H9 (cell line): ENCODE measurements around the gene ZNF474. TPM values are rescaled to one million over a fixed set of nuclear protein-coding genes. Genes with fewer than 3 reads are reported as not detected.

ENCODE experiments used
- DNase-seq: peaks from one replicate; pipeline ENCODE4 v3.0.0-alpha.2; 2017
- H2AFZ ChIP-seq: one replicate; pipeline ENCODE4 v1.6.1; 2013; ENCODE audit warnings: mild to moderate bottlenecking, low read length, control low read depth, moderate library complexity
- H2AK5ac ChIP-seq: 2 replicates; pipeline ENCODE4 v1.6.1; 2013; ENCODE audit warnings: low read length, control low read depth, mixed read lengths; ENCODE audit not compliant: insufficient read length
- H2BK120ac ChIP-seq: one replicate; pipeline ENCODE4 v1.6.1; 2013; ENCODE audit warnings: low read depth, mild to moderate bottlenecking, low read length, control low read depth, inconsistent platforms; ENCODE audit not compliant: poor library complexity, severe bottlenecking
- H2BK12ac ChIP-seq: 2 replicates; pipeline ENCODE4 v1.6.1; 2013; ENCODE audit warnings: low read length, control low read depth, mixed read lengths, low read depth; ENCODE audit not compliant: insufficient read length
- H2BK15ac ChIP-seq: 2 replicates; pipeline ENCODE4 v1.6.1; 2013; ENCODE audit warnings: low read depth, low read length, control low read depth
- H2BK20ac ChIP-seq: one replicate; pipeline ENCODE4 v1.6.1; 2013; ENCODE audit warnings: low read depth, mild to moderate bottlenecking, low read length, control low read depth, inconsistent platforms; ENCODE audit not compliant: poor library complexity, severe bottlenecking
- H2BK5ac ChIP-seq: 2 replicates; pipeline ENCODE4 v1.6.1; 2013; ENCODE audit warnings: low read length, control low read depth, mixed read lengths; ENCODE audit not compliant: insufficient read length
- H3K14ac ChIP-seq: 2 replicates; pipeline ENCODE4 v1.6.1; 2013; ENCODE audit warnings: low read length, control low read depth; ENCODE audit not compliant: insufficient read depth
- H3K18ac ChIP-seq: 2 replicates; pipeline ENCODE4 v1.6.1; 2013; ENCODE audit warnings: low read depth, mild to moderate bottlenecking, mixed read lengths, low read length, control low read depth; ENCODE audit not compliant: insufficient read length
- H3K23ac ChIP-seq: 2 replicates; pipeline ENCODE4 v1.6.1; 2013; ENCODE audit warnings: low read length, control low read depth, mixed read lengths, low read depth; ENCODE audit not compliant: insufficient read length
- H3K23me2 ChIP-seq: 2 replicates; pipeline ENCODE4 v1.6.1; 2013; ENCODE audit warnings: low read depth, mild to moderate bottlenecking, mixed read lengths, low read length, control low read depth; ENCODE audit not compliant: insufficient read length, poor library complexity, severe bottlenecking
- H3K27ac ChIP-seq: 2 replicates; pipeline ENCODE4 v1.5.1; 2013; ENCODE audit warnings: low read length, control low read depth, mixed read lengths, low read depth; ENCODE audit not compliant: insufficient read length
- H3K27me3 ChIP-seq: 2 replicates; pipeline ENCODE4 v1.6.1; 2013; ENCODE audit warnings: low read length, control low read depth, inconsistent platforms; ENCODE audit not compliant: insufficient read depth
- H3K4ac ChIP-seq: 2 replicates; pipeline ENCODE4 v1.6.1; 2013; ENCODE audit warnings: low read depth, mild to moderate bottlenecking, control low read depth, inconsistent platforms, low read length, moderate library complexity
- H3K4me1 ChIP-seq: 2 replicates; pipeline ENCODE4 v1.6.1; 2013; ENCODE audit warnings: low read length, control low read depth, inconsistent platforms; ENCODE audit not compliant: insufficient read depth
- H3K4me2 ChIP-seq: 2 replicates; pipeline ENCODE4 v1.6.1; 2013; ENCODE audit warnings: low read length, control low read depth, mixed read lengths; ENCODE audit not compliant: insufficient read length, insufficient read depth
- H3K56ac ChIP-seq: 2 replicates; pipeline ENCODE4 v1.6.1; 2013; ENCODE audit warnings: low read depth, mild to moderate bottlenecking, mixed read lengths, low read length, control low read depth; ENCODE audit not compliant: insufficient read length
- H3K79me1 ChIP-seq: 2 replicates; pipeline ENCODE4 v1.6.1; 2013; ENCODE audit warnings: low read depth, mild to moderate bottlenecking, moderate library complexity, low read length, control low read depth, inconsistent platforms; ENCODE audit not compliant: insufficient read depth, poor library complexity, severe bottlenecking
- H3K79me2 ChIP-seq: 2 replicates; pipeline ENCODE4 v1.6.1; 2013; ENCODE audit warnings: low read length, control low read depth, inconsistent platforms; ENCODE audit not compliant: insufficient read depth
- H3K9ac ChIP-seq: 2 replicates; pipeline ENCODE4 v1.6.1; 2013; ENCODE audit warnings: low read length, control low read depth, mixed read lengths; ENCODE audit not compliant: insufficient read length; ENCODE audit errors: extremely low read depth
- H3K9me3 ChIP-seq: one replicate; pipeline ENCODE4 v1.6.1; 2013; ENCODE audit warnings: low read depth, low read length, inconsistent platforms; ENCODE audit not compliant: control insufficient read depth
- H3T11ph ChIP-seq: one replicate; pipeline ENCODE4 v1.6.1; 2013; ENCODE audit warnings: mild to moderate bottlenecking, low read length, control low read depth, inconsistent platforms
- H4K20me1 ChIP-seq: one replicate; pipeline ENCODE4 v1.6.1; 2013; ENCODE audit not compliant: control insufficient read depth, insufficient read length, insufficient read depth
- H4K5ac ChIP-seq: 2 replicates; pipeline ENCODE4 v1.6.1; 2013; ENCODE audit warnings: low read depth, mild to moderate bottlenecking, mixed read lengths, low read length, control low read depth; ENCODE audit not compliant: insufficient read length
- H4K8ac ChIP-seq: replicated peaks from 2 replicates; pipeline ENCODE4 v1.6.1; 2013; ENCODE audit warnings: low read length, control low read depth, mixed read lengths, low read depth; ENCODE audit not compliant: insufficient read length
- H4K91ac ChIP-seq: 2 replicates; pipeline ENCODE4 v1.6.1; 2013; ENCODE audit warnings: low read depth, mild to moderate bottlenecking, moderate library complexity, mixed read lengths, low read length, control low read depth; ENCODE audit not compliant: insufficient read length
- H3K27ac Mint-ChIP-seq, 3 experiments: 2 replicates in 2 of 3; 3 replicates in 1 of 3; pipeline ENCODE4 v1.8.0; 2020 to 2021; ENCODE audit warnings: mixed read lengths in 3 of 3, mild to moderate bottlenecking in 1 of 3, moderate library complexity in 1 of 3
- H3K27me3 Mint-ChIP-seq: 2 replicates; pipeline ENCODE4 v1.8.0; 2021; ENCODE audit warnings: low read depth, mild to moderate bottlenecking, moderate library complexity, mixed read lengths
- H3K36me3 Mint-ChIP-seq, 3 experiments: 2 replicates in 2 of 3; 3 replicates in 1 of 3; pipeline ENCODE4 v1.8.0; 2020 to 2021; ENCODE audit warnings: low read depth in 3 of 3, mixed read lengths in 3 of 3; ENCODE audit not compliant: insufficient read depth in 1 of 3
- H3K4me1 Mint-ChIP-seq, 2 experiments: 2 replicates each; pipeline ENCODE4 v1.8.0; 2020; ENCODE audit warnings: mixed read lengths in 2 of 2
- H3K4me3 Mint-ChIP-seq, 2 experiments: 2 replicates in 1 of 2; 3 replicates in 1 of 2; pipeline ENCODE4 v1.8.0; 2020 to 2021; ENCODE audit warnings: mild to moderate bottlenecking in 2 of 2, mixed read lengths in 2 of 2, moderate library complexity in 1 of 2
- H3K9me3 Mint-ChIP-seq, 2 experiments: 2 replicates in 1 of 2; 3 replicates in 1 of 2; pipeline ENCODE4 v1.8.0; 2020; ENCODE audit warnings: mild to moderate bottlenecking in 2 of 2, mixed read lengths in 2 of 2, moderate library complexity in 1 of 2
- CTCF ChIP-seq: fragments of 200-600 bp; sonication (generic); conservative IDR thresholded peaks from 3 replicates; pipeline ENCODE4 v1.8.0; 2021; ENCODE audit warnings: antibody characterized with exemption, mild to moderate bottlenecking
- WGBS: extraction: QIAGEN DNeasy Blood & Tissue Kit; methylation state at CpG from one replicate; pipeline ENCODE4 v1.1.7; 2013; ENCODE audit warnings: missing lambda C conversion rate, low lambda C conversion rate, mixed read lengths; ENCODE audit not compliant: insufficient read length; ENCODE audit errors: extremely low coverage; 5-methylcytosine and 5-hydroxymethylcytosine counted together
- total RNA-seq: library from RNA; stranded (reverse); gene quantifications from 2 replicates; pipeline ENCODE4 v1.2.1, GENCODE V29; 2021

Gene ZNF474
- total RNA-seq, 1 experiment from 2014 or later, result not detected

DNA sequence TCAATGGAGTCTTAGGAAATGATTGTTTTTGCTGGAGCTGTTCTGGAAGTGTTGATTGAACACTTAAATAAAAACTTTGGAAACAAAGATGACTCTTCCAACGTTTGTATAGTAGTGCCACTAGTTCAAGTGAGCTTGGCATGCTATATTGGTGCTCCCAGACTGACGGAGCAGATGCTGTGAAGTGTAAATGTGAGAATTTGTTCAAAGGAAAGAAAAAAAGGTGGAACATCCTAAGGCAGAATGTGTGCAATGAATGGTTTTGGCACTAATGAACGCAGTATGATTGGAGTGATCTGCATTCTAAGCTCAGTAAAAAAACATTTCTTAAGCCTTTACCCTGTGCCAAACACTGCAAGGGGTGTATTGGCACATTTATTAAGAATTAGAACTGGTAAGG lies 69.8 kb downstream of the ZNF474 start:
- no peak for TF ChIP-seq CTCF
- Histone ChIP-seq H3K27me3 (no peaks in the 10 kb centered on the region), H3K79me1 (no peaks in the 10 kb centered on the region), H3K4me2 (no peak overlapping the region), H4K5ac (no peak overlapping the region), H3K9me3 (no peaks in the 10 kb centered on the region), H3K18ac (no peak overlapping the region), H4K91ac (no peak overlapping the region), H3K79me2 (no peaks in the 10 kb centered on the region), H2BK12ac (no peak overlapping the region), H3K23ac (no peak overlapping the region), H3T11ph (no peak overlapping the region), H2AFZ (no peak overlapping the region), H3K4me1 (no peaks in the 10 kb centered on the region), H3K4ac (no peak overlapping the region), H4K20me1 (no peaks in the 10 kb centered on the region), H3K14ac (no peak overlapping the region), H4K8ac (no peak overlapping the region), H2BK15ac (no peak overlapping the region), H2AK5ac (no peak overlapping the region), H2BK5ac (no peak overlapping the region), H3K9ac (no peak overlapping the region), H3K27ac (no peak overlapping the region), H3K56ac (no peak overlapping the region), H2BK120ac (no peak overlapping the region), H3K23me2 (no peaks in the 10 kb centered on the region), H2BK20ac (no peak overlapping the region)
- Mint-ChIP-seq H3K36me3 (no peaks in the 10 kb centered on the region), H3K4me1 (peaks cover 9 to 12% of the 10 kb centered on the region in 2 experiments), H3K9me3 (no peaks in the 10 kb centered on the region), H3K27me3 (no peaks in the 10 kb centered on the region), H3K4me3 (no peak overlapping the region), H3K27ac (no peak overlapping the region)
- no peak for DNase-seq
- no CpG with 5 or more reads among the region's 3 CpGs for WGBS
